ENCODE measurements around the gene ISM2. TPM values are rescaled to one million over a fixed set of nuclear protein-coding genes. Genes with fewer than 3 reads are reported as not detected.

Gene ISM2
- total RNA-seq, 2 donors from 2014 or later = 1.3 to 1.6 TPM

DNA sequence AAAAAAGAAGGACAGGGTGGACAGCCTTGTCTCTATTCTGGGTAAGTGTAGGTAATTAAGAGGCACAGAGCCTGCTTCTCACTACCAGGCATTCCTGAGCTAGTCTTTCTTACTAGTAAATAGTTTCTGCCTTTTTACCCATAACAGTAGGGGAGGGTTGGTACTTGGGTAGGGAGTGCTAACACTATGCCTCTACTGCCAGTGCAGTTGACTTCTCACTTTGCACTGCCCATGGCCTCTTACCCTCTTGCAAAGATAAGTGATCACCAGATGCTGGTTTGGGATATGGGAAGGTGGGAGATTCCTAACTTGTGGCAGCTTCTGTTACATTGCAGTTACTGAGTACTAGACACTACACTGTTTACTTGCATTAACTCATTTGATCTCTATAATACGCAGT is 29.1 kb downstream of the ISM2 start:
- Histone ChIP-seq H3K27me3 (ENCODE audit: control insufficient read depth, insufficient read depth, low read length, poor library complexity, severe bottlenecking) (no peaks in the 10 kb centered on the region), H3K9me3 (ENCODE audit: control insufficient read depth, low read length) (no peaks in the 10 kb centered on the region), H3K4me3 (ENCODE audit: low read length) (no peak overlapping the region), H3K27ac (ENCODE audit: low read depth, low read length) (no peak overlapping the region), H3K9ac (ENCODE audit: extremely low read depth, low read length, poor library complexity, severe bottlenecking) (no peak overlapping the region), H3K4me1 (ENCODE audit: control insufficient read depth, insufficient read depth, low read length) (no peaks in the 10 kb centered on the region), H3K36me3 (ENCODE audit: control insufficient read depth, insufficient read depth, low read length) (peaks cover 48% of the 10 kb centered on the region)
- peaks cover 7% of the 10 kb centered on the region for H3K4me1 Mint-ChIP-seq
- 83 to 100% methylated on average over 1 of the region's 1 CpG for WGBS, 2 experiments (ENCODE audit: insufficient coverage in 1 of 2, insufficient read length in 1 of 2)
- H3K27ac Mint-ChIP-seq = peak overlapping the region; percentile 57
- no peak for DNase-seq
- TF ChIP-seq, protein P1, sequence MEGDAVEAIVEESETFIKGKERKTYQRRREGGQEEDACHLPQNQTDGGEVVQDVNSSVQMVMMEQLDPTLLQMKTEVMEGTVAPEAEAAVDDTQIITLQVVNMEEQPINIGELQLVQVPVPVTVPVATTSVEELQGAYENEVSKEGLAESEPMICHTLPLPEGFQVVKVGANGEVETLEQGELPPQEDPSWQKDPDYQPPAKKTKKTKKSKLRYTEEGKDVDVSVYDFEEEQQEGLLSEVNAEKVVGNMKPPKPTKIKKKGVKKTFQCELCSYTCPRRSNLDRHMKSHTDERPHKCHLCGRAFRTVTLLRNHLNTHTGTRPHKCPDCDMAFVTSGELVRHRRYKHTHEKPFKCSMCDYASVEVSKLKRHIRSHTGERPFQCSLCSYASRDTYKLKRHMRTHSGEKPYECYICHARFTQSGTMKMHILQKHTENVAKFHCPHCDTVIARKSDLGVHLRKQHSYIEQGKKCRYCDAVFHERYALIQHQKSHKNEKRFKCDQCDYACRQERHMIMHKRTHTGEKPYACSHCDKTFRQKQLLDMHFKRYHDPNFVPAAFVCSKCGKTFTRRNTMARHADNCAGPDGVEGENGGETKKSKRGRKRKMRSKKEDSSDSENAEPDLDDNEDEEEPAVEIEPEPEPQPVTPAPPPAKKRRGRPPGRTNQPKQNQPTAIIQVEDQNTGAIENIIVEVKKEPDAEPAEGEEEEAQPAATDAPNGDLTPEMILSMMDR (conservative IDR thresholded peaks at IDR 0.05) = no peak
- peaks cover 47% of the 10 kb centered on the region for H3K36me3 Mint-ChIP-seq (ENCODE audit: low read depth)
- H3K9me3 Mint-ChIP-seq = no peaks in the 10 kb centered on the region
- H3K4me3 Mint-ChIP-seq = no peak overlapping the region
- H3K27me3 Mint-ChIP-seq (ENCODE audit: insufficient read depth) = no peaks in the 10 kb centered on the region

DNA sequence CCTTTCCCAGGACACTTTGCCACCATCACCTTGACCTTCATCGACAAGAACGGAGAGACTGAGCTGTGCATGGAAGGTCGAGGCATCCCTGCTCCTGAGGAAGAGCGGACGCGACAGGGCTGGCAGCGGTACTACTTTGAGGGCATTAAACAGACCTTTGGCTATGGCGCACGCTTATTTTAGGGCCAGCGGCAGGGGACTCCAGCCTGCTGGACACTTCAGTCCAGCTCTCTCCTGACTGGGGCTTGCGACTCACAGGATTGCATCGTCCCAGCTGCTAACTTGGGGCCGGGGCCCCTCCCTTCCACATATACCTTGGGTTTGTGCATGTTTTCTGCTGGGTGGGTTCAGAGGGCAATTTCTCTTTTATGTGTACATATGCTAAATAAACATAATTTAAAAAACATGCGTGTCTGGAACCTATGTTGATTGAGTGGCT is 29.5 kb downstream of the ISM2 start:
- Histone ChIP-seq H3K27ac (ENCODE audit: low read depth, low read length) (no peak overlapping the region), H3K36me3 (ENCODE audit: control insufficient read depth, insufficient read depth, low read length) (peaks cover 52% of the 10 kb centered on the region), H3K9me3 (ENCODE audit: control insufficient read depth, low read length) (no peaks in the 10 kb centered on the region), H3K4me1 (ENCODE audit: control insufficient read depth, insufficient read depth, low read length) (no peaks in the 10 kb centered on the region), H3K27me3 (ENCODE audit: control insufficient read depth, insufficient read depth, low read length, poor library complexity, severe bottlenecking) (no peaks in the 10 kb centered on the region), H3K4me3 (ENCODE audit: low read length) (no peak overlapping the region), H3K9ac (ENCODE audit: extremely low read depth, low read length, poor library complexity, severe bottlenecking) (no peak overlapping the region)
- Mint-ChIP-seq H3K36me3 (ENCODE audit: low read depth) (peaks cover 49% of the 10 kb centered on the region), H3K27me3 (ENCODE audit: insufficient read depth) (no peaks in the 10 kb centered on the region), H3K4me3 (no peak overlapping the region), H3K4me1 (peaks cover 7% of the 10 kb centered on the region), H3K9me3 (no peaks in the 10 kb centered on the region), H3K27ac (peak overlapping the region; percentile 57)
- 91 to 94% methylated on average over 8 to 14 of the region's 14 CpGs for WGBS, 2 experiments (ENCODE audit: insufficient coverage in 1 of 2, insufficient read length in 1 of 2)
- TF ChIP-seq, protein P1 (conservative IDR thresholded peaks at IDR 0.05) = no peak
- no peak for DNase-seq

DNA sequence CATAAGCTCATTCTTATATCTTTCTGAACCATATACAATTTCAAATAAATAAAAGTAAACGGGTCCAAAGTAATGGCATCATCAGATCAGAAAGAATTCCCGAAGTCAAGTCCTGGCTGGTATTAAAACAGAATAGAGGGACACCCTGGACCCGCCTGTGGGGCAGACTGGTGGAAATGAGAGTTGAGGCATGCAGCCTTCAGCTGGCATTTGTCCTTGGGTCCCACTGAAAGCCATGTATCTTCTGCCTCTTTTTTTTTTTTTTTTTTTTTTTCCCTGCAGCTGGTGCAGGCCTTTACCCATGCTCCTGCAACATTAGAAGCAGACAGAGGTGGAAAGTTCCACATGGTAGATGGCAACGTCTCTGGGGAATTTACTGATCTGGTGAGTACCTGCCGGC is 30.8 kb downstream of the ISM2 start:
- Mint-ChIP-seq H3K4me3 (no peak overlapping the region), H3K27me3 (ENCODE audit: insufficient read depth) (no peaks in the 10 kb centered on the region), H3K36me3 (ENCODE audit: low read depth) (peaks cover 59% of the 10 kb centered on the region), H3K27ac (no peak overlapping the region), H3K9me3 (no peaks in the 10 kb centered on the region), H3K4me1 (peaks cover 7% of the 10 kb centered on the region)
- H3K4me3 ChIP-seq (ENCODE audit: low read length) = no peak overlapping the region
- WGBS, 2 experiments (ENCODE audit: insufficient coverage in 1 of 2, insufficient read length in 1 of 2) = 94 to 96% methylated on average over 4 to 5 of the region's 5 CpGs
- no peaks in the 10 kb centered on the region for H3K27me3 ChIP-seq (ENCODE audit: control insufficient read depth, insufficient read depth, low read length, poor library complexity, severe bottlenecking)
- no peak for DNase-seq
- H3K9ac ChIP-seq (ENCODE audit: extremely low read depth, low read length, poor library complexity, severe bottlenecking) = no peak overlapping the region
- no peaks in the 10 kb centered on the region for H3K4me1 ChIP-seq (ENCODE audit: control insufficient read depth, insufficient read depth, low read length)
- no peak overlapping the region for H3K27ac ChIP-seq (ENCODE audit: low read depth, low read length)
- peaks cover 62% of the 10 kb centered on the region for H3K36me3 ChIP-seq (ENCODE audit: control insufficient read depth, insufficient read depth, low read length)
- TF ChIP-seq, protein P1 (conservative IDR thresholded peaks at IDR 0.05) = no peak
- H3K9me3 ChIP-seq (ENCODE audit: control insufficient read depth, low read length) = no peaks in the 10 kb centered on the region
